K562 treated with DMSO at 1 percent for 4 hours (cell line): ENCODE results near the gene IGFBP3. TPM values are rescaled to one million over a fixed set of nuclear protein-coding genes. Genes with fewer than 3 reads are reported as not detected.

Experiments used
- total RNA-seq: library from RNA; unstranded; fragments of 300-600 nt; gene quantifications from 2 replicates; pipeline ENCODE4 v1.2.3, GENCODE V29; 2022; ENCODE audit not compliant: insufficient read depth

Gene IGFBP3
- not detected in 2 replicates for total RNA-seq

GRCh38 chr7:45920502-45921380, at the start of gene IGFBP3:
IGFBP3 (minus strand) TSS chr7:45921272; CDS start chr7:45921140, 132 bp downstream.

GRCh38 chr7:45888185-45888992, 32.7 kb downstream of the IGFBP3 start, which contains the start of gene IGFBP1:
IGFBP1 (plus strand) TSS chr7:45888488; CDS start chr7:45888653, 165 bp downstream.

GRCh38 chr7:45873035-45873354, 48.1 kb downstream of the IGFBP3 start, which contains the start of gene CCDC201:
CCDC201 (minus strand) TSS chr7:45873082; CDS start chr7:45873007, 75 bp downstream.

Other genes starting within 250 kb of the IGFBP3 start
- not detected in 2 replicates for gene CCDC201, start 48.2 kb downstream of the IGFBP3 start, total RNA-seq
- gene IGFBP1, start 32.8 kb downstream of the IGFBP3 start, total RNA-seq: not detected in 2 replicates